Mesothelial cell of epicardium (in vitro differentiated cells): Measurements from ENCODE around the gene ERGIC1. TPM values are rescaled to one million over a fixed set of nuclear protein-coding genes. Genes with fewer than 3 reads are reported as not detected.
"Not testable (repeated sequence)": the region's sequence is repeated elsewhere in the genome, so short reads cannot be mapped to it uniquely, and the experiment has no call there.

ENCODE experiments used
- DNase-seq, 2 experiments: peaks; one replicate each; pipeline ENCODE4 v3.0.0; 2021; ENCODE audit warnings: low spot score in 2 of 2; ENCODE audit not compliant: unreplicated experiment in 2 of 2
- H3K27ac Mint-ChIP-seq: 2 replicates; pipeline ENCODE4 v1.8.0; 2021; ENCODE audit warnings: mixed read lengths
- H3K27me3 Mint-ChIP-seq: 2 replicates; pipeline ENCODE4 v1.8.0; 2021; ENCODE audit warnings: low read depth, mixed read lengths
- H3K36me3 Mint-ChIP-seq: 2 replicates; pipeline ENCODE4 v1.8.0; 2021; ENCODE audit warnings: mixed read lengths
- H3K4me1 Mint-ChIP-seq: 2 replicates; pipeline ENCODE4 v1.8.0; 2021; ENCODE audit warnings: mixed read lengths
- H3K4me3 Mint-ChIP-seq: 2 replicates; pipeline ENCODE4 v1.8.0; 2021; ENCODE audit warnings: mild to moderate bottlenecking, moderate library complexity, mixed read lengths
- H3K9me3 Mint-ChIP-seq: 2 replicates; pipeline ENCODE4 v1.8.0; 2021; ENCODE audit warnings: mixed read lengths
- CTCF ChIP-seq: fragments of 200-600 bp; sonication (generic); IDR thresholded peaks from one replicate; pipeline ENCODE4 v1.5.0; 2021; ENCODE audit warnings: antibody characterized with exemption; ENCODE audit not compliant: unreplicated experiment
- total RNA-seq: library from RNA; stranded (reverse); gene quantifications from 3 replicates; pipeline ENCODE4 v1.2.1, GENCODE V29; 2021

ERGIC1 gene
- total RNA-seq, 1 donor from 2014 or later: 107 TPM

- Mint-ChIP-seq H3K4me3 (no peak overlapping the region), H3K27ac (no peak overlapping the region), H3K36me3 (peaks cover 19% of the 10 kb centered on the region), H3K27me3 (no peaks in the 10 kb centered on the region), H3K9me3 (no peaks in the 10 kb centered on the region), H3K4me1 (peaks cover 15% of the 10 kb centered on the region)
- TF ChIP-seq CTCF: no peak
- no peak for DNase-seq
Observed at GRCh38 chr5:172894767-172895388, 60.8 kb downstream of the ERGIC1 start.

GRCh38 chr5:172895549-172895948 is 61.5 kb downstream of the ERGIC1 start:
- H3K4me3 Mint-ChIP-seq: no peak overlapping the region
- no peak for TF ChIP-seq CTCF
- no peaks in the 10 kb centered on the region for H3K27me3 Mint-ChIP-seq
- no peak for DNase-seq
- H3K36me3 Mint-ChIP-seq: peaks cover 17% of the 10 kb centered on the region
- H3K9me3 Mint-ChIP-seq: no peaks in the 10 kb centered on the region
- H3K27ac Mint-ChIP-seq: peak overlapping the region; percentile 44
- peaks cover 22% of the 10 kb centered on the region for H3K4me1 Mint-ChIP-seq

GRCh38 chr5:172896465-172896864 is 62.4 kb downstream of the ERGIC1 start:
- Mint-ChIP-seq H3K36me3 (peaks cover 17% of the 10 kb centered on the region), H3K27me3 (no peaks in the 10 kb centered on the region), H3K4me3 (no peak overlapping the region), H3K4me1 (peaks cover 29% of the 10 kb centered on the region), H3K9me3 (no peaks in the 10 kb centered on the region), H3K27ac (peak overlapping the region; percentile 91)
- no peak for DNase-seq
- TF ChIP-seq CTCF: no peak

- Mint-ChIP-seq H3K4me1 (peaks cover 33% of the 10 kb centered on the region), H3K36me3 (peaks cover 15% of the 10 kb centered on the region), H3K27ac (peak overlapping the region; percentile 91)
- not testable (repeated sequence) for H3K9me3 Mint-ChIP-seq, DNase-seq, H3K4me3 Mint-ChIP-seq, H3K27me3 Mint-ChIP-seq
Observed at GRCh38 chr5:172897067-172897466, 63.0 kb downstream of the ERGIC1 start.

GRCh38 chr5:172897481-172898217 is 63.6 kb downstream of the ERGIC1 start:
- TF ChIP-seq CTCF: no peak
- no peak for DNase-seq
- Mint-ChIP-seq H3K36me3 (peaks cover 15% of the 10 kb centered on the region), H3K9me3 (no peaks in the 10 kb centered on the region), H3K4me3 (no peak overlapping the region), H3K4me1 (peaks cover 39% of the 10 kb centered on the region), H3K27me3 (no peaks in the 10 kb centered on the region), H3K27ac (peak overlapping the region; percentile 91)

- no peak for TF ChIP-seq CTCF
- H3K36me3 Mint-ChIP-seq: peaks cover 15% of the 10 kb centered on the region
- no peak for DNase-seq
- H3K9me3 Mint-ChIP-seq: no peaks in the 10 kb centered on the region
- peak overlapping the region; percentile 91 for H3K27ac Mint-ChIP-seq
- H3K27me3 Mint-ChIP-seq: no peaks in the 10 kb centered on the region
- H3K4me1 Mint-ChIP-seq: peaks cover 46% of the 10 kb centered on the region
- H3K4me3 Mint-ChIP-seq: no peak overlapping the region
Observed at GRCh38 chr5:172898218-172898842, 64.3 kb downstream of the ERGIC1 start.
